ENCODE data around the gene NUDCD2.

Gene NUDCD2

GRCh38 chr5:163489745-163490075 is 29.8 kb upstream of the NUDCD2 start:
- no peaks in the 10 kb centered on the region for H3K4me1 Mint-ChIP-seq

GRCh38 chr5:163489055-163489744 is 29.3 kb upstream of the NUDCD2 start:
- H3K4me3 Mint-ChIP-seq = no peak overlapping the region
- H3K27me3 Mint-ChIP-seq = no peaks in the 10 kb centered on the region
- no peak overlapping the region for H3K27ac Mint-ChIP-seq
- H3K36me3 Mint-ChIP-seq = no peaks in the 10 kb centered on the region
- DNase-seq (ENCODE audit: low spot score in 2 of 2) (no peak), ATAC-seq (ENCODE audit: low read depth) (no peak)
- no peaks in the 10 kb centered on the region for H3K4me1 Mint-ChIP-seq
- no peaks in the 10 kb centered on the region for H3K9me3 Mint-ChIP-seq

More at GRCh38 chr5:163489745-163490075, 29.8 kb upstream of the NUDCD2 start:
- H3K27ac Mint-ChIP-seq = no peak overlapping the region
- H3K4me3 Mint-ChIP-seq = no peak overlapping the region
- DNase-seq (ENCODE audit: low spot score in 2 of 2) (no peak), ATAC-seq (ENCODE audit: low read depth) (no peak)
- no peaks in the 10 kb centered on the region for H3K27me3 Mint-ChIP-seq
- H3K9me3 Mint-ChIP-seq = no peaks in the 10 kb centered on the region
- H3K36me3 Mint-ChIP-seq = no peaks in the 10 kb centered on the region

- peaks cover 2% of the 10 kb centered on the region for H3K36me3 Mint-ChIP-seq
These were observed 19.0 kb upstream of the NUDCD2 start for GRCh38 chr5:163478982-163479271.

GRCh38 chr5:163478126-163478981 is 18.5 kb upstream of the NUDCD2 start:
- no peak for ATAC-seq (ENCODE audit: low read depth)
- peaks cover 2% of the 10 kb centered on the region for H3K4me1 Mint-ChIP-seq

More at GRCh38 chr5:163478982-163479271, 19.0 kb upstream of the NUDCD2 start:
- Mint-ChIP-seq H3K27ac (no peak overlapping the region), H3K9me3 (no peaks in the 10 kb centered on the region), H3K4me1 (peaks cover 2% of the 10 kb centered on the region), H3K4me3 (no peak overlapping the region), H3K27me3 (no peaks in the 10 kb centered on the region)
- DNase-seq (ENCODE audit: low spot score in 2 of 2) = no peak
- ATAC-seq (ENCODE audit: low read depth) = no peak

GRCh38 chr5:163475411-163475810 is 15.5 kb upstream of the NUDCD2 start:
- no peak for DNase-seq (ENCODE audit: low spot score in 2 of 2)
- Mint-ChIP-seq H3K9me3 (no peaks in the 10 kb centered on the region), H3K4me3 (no peak overlapping the region), H3K27ac (no peak overlapping the region), H3K36me3 (peaks cover 2% of the 10 kb centered on the region), H3K4me1 (no peaks in the 10 kb centered on the region), H3K27me3 (no peaks in the 10 kb centered on the region)
- no peak for ATAC-seq (ENCODE audit: low read depth)

More at GRCh38 chr5:163478126-163478981, 18.5 kb upstream of the NUDCD2 start:
- Mint-ChIP-seq H3K4me3 (no peak overlapping the region), H3K27me3 (no peaks in the 10 kb centered on the region), H3K36me3 (peaks cover 2% of the 10 kb centered on the region), H3K27ac (no peak overlapping the region), H3K9me3 (no peaks in the 10 kb centered on the region)
- no peak for DNase-seq (ENCODE audit: low spot score in 2 of 2)

GRCh38 chr5:163473635-163474243 is 13.8 kb upstream of the NUDCD2 start:
- H3K27ac Mint-ChIP-seq = no peak overlapping the region
- H3K4me3 Mint-ChIP-seq = no peak overlapping the region
- H3K4me1 Mint-ChIP-seq = no peaks in the 10 kb centered on the region
- peaks cover 2% of the 10 kb centered on the region for H3K36me3 Mint-ChIP-seq
- DNase-seq (ENCODE audit: low spot score in 2 of 2) (no peak), ATAC-seq (ENCODE audit: low read depth) (peak; percentile 60)
- H3K9me3 Mint-ChIP-seq = no peaks in the 10 kb centered on the region
- no peaks in the 10 kb centered on the region for H3K27me3 Mint-ChIP-seq

GRCh38 chr5:163467682-163468081 is 7.8 kb upstream of the NUDCD2 start:
- Mint-ChIP-seq H3K27ac (peak overlapping the region; percentile 74), H3K27me3 (no peaks in the 10 kb centered on the region), H3K9me3 (no peaks in the 10 kb centered on the region), H3K4me3 (no peak overlapping the region), H3K36me3 (no peaks in the 10 kb centered on the region), H3K4me1 (no peaks in the 10 kb centered on the region)
- DNase-seq (ENCODE audit: low spot score in 2 of 2) (no peak), ATAC-seq (ENCODE audit: low read depth) (no peak)

- no peaks in the 10 kb centered on the region for H3K36me3 Mint-ChIP-seq
- H3K4me1 Mint-ChIP-seq = peaks cover 11% of the 10 kb centered on the region
- no peak for DNase-seq (ENCODE audit: low spot score in 2 of 2)
- H3K4me3 Mint-ChIP-seq = no peak overlapping the region
- H3K9me3 Mint-ChIP-seq = no peaks in the 10 kb centered on the region
- ATAC-seq (ENCODE audit: low read depth) = no peak
- no peaks in the 10 kb centered on the region for H3K27me3 Mint-ChIP-seq
- H3K27ac Mint-ChIP-seq = no peak overlapping the region
These were observed 3.1 kb upstream of the NUDCD2 start for GRCh38 chr5:163463063-163463435.

- ATAC-seq (ENCODE audit: low read depth) (no peak), DNase-seq (ENCODE audit: low spot score in 2 of 2) (no peak)
- Mint-ChIP-seq H3K27ac (peak within 1 kb of the TSS; percentile 99), H3K4me3 (peak within 1 kb of the TSS; percentile 94), H3K27me3 (no peaks in the 10 kb centered on the region), H3K4me1 (peaks cover 19% of the 10 kb centered on the region), H3K9me3 (no peaks in the 10 kb centered on the region), H3K36me3 (peaks cover 7% of the 10 kb centered on the region)
These were observed 765 bp upstream of the NUDCD2 start, which contains the start of gene HMMR for GRCh38 chr5:163460562-163461171. Gene HMMR, plus strand, starts transcription at chr5:163460632. Its CDS starts 61 bp downstream, at chr5:163460693.

- H3K4me3 Mint-ChIP-seq = peak overlapping the region; percentile 94
- peaks cover 15% of the 10 kb centered on the region for H3K36me3 Mint-ChIP-seq
- peaks cover 1% of the 10 kb centered on the region for H3K9me3 Mint-ChIP-seq
- DNase-seq (ENCODE audit: low spot score in 2 of 2) (no peak), ATAC-seq (ENCODE audit: low read depth) (no peak)
- H3K27me3 Mint-ChIP-seq = no peaks in the 10 kb centered on the region
- H3K27ac Mint-ChIP-seq = peak overlapping the region; percentile 99
- peaks cover 21% of the 10 kb centered on the region for H3K4me1 Mint-ChIP-seq
These were observed 462 bp downstream of the NUDCD2 start for GRCh38 chr5:163459462-163459818.

GRCh38 chr5:163458778-163459385 is 1.0 kb downstream of the NUDCD2 start:
- Mint-ChIP-seq H3K9me3 (peaks cover 1% of the 10 kb centered on the region), H3K4me1 (peaks cover 21% of the 10 kb centered on the region), H3K27ac (peak overlapping the region; percentile 99), H3K27me3 (no peaks in the 10 kb centered on the region), H3K36me3 (peaks cover 15% of the 10 kb centered on the region), H3K4me3 (peak overlapping the region; percentile 94)
- ATAC-seq (ENCODE audit: low read depth) (no peak), DNase-seq (ENCODE audit: low spot score in 2 of 2) (no peak)

GRCh38 chr5:163456840-163457239 is 3.1 kb downstream of the NUDCD2 start:
- Mint-ChIP-seq H3K4me1 (peaks cover 21% of the 10 kb centered on the region), H3K36me3 (peaks cover 18% of the 10 kb centered on the region), H3K4me3 (no peak overlapping the region), H3K27me3 (no peaks in the 10 kb centered on the region), H3K9me3 (peaks cover 1% of the 10 kb centered on the region), H3K27ac (peak overlapping the region; percentile 8)
- ATAC-seq (ENCODE audit: low read depth) = no peak
- DNase-seq (ENCODE audit: low spot score in 2 of 2) = no peak

GRCh38 chr5:163456029-163456589 is 3.8 kb downstream of the NUDCD2 start:
- DNase-seq (ENCODE audit: low spot score in 2 of 2) (no peak), ATAC-seq (ENCODE audit: low read depth) (no peak)
- H3K27ac Mint-ChIP-seq = peak overlapping the region; percentile 8
- H3K4me1 Mint-ChIP-seq = peaks cover 21% of the 10 kb centered on the region
- H3K36me3 Mint-ChIP-seq = peaks cover 19% of the 10 kb centered on the region
- no peaks in the 10 kb centered on the region for H3K27me3 Mint-ChIP-seq
- no peak overlapping the region for H3K4me3 Mint-ChIP-seq
- peaks cover 1% of the 10 kb centered on the region for H3K9me3 Mint-ChIP-seq

All from memory B cell (primary cell).